Small intestine (tissue), 7 donors: ENCODE results near the gene GMDS. TPM values are rescaled to one million over a fixed set of nuclear protein-coding genes. Genes with fewer than 3 reads are reported as not detected.
A peak's percentile ranks its signal among the peaks of the same experiment; 100 is the strongest.

Experiments used
- DNase-seq, 2 donors: peaks; one replicate each; pipeline versions ENCODE4 v3.0.0 to v3.0.0-alpha.2; 2013
- FAIRE-seq: peaks from 2 replicates; lab custom pipeline; 2012; peaks lifted over from hg19 to GRCh38; lab: Jason Lieb, UNC
- H3K27ac ChIP-seq, 3 donors: one replicate each; pipeline ENCODE4 v1.5.1; 2013; ENCODE audit warnings: low read length in 2 of 3, mild to moderate bottlenecking in 2 of 3, control low read depth in 1 of 3, inconsistent platforms in 1 of 3, low read depth in 1 of 3, moderate library complexity in 1 of 3
- H3K27me3 ChIP-seq, 3 donors: one replicate each; pipeline ENCODE4 v1.6.1; 2013; ENCODE audit warnings: low read length in 3 of 3, inconsistent platforms in 1 of 3; ENCODE audit not compliant: control insufficient read depth in 3 of 3, insufficient read depth in 3 of 3
- H3K36me3 ChIP-seq, 3 donors: one replicate each; pipeline ENCODE4 v1.6.1; 2013; ENCODE audit warnings: low read length in 3 of 3, inconsistent platforms in 1 of 3, low read depth in 1 of 3, mild to moderate bottlenecking in 1 of 3, moderate library complexity in 1 of 3; ENCODE audit not compliant: control insufficient read depth in 3 of 3, insufficient read depth in 2 of 3
- H3K4me1 ChIP-seq, 3 donors: one replicate each; pipeline ENCODE4 v1.6.1; 2013; ENCODE audit warnings: low read length in 2 of 3, inconsistent platforms in 1 of 3, low read depth in 1 of 3, mild to moderate bottlenecking in 1 of 3, moderate library complexity in 1 of 3; ENCODE audit not compliant: control insufficient read depth in 3 of 3, insufficient read depth in 2 of 3
- H3K4me3 ChIP-seq, 3 donors: one replicate each; pipeline ENCODE4 v1.5.1; 2013; ENCODE audit warnings: low read length in 3 of 3, control low read depth in 1 of 3, inconsistent platforms in 1 of 3, low read depth in 1 of 3, mild to moderate bottlenecking in 1 of 3, moderate library complexity in 1 of 3
- H3K9me3 ChIP-seq, 2 donors: one replicate each; pipeline ENCODE4 v1.6.1; 2013; ENCODE audit warnings: low read depth in 1 of 2, low read length in 1 of 2; ENCODE audit not compliant: control insufficient read depth in 2 of 2, insufficient read depth in 1 of 2
- WGBS, 3 donors: extraction: QIAGEN DNeasy Blood & Tissue Kit; methylation state at CpG; one replicate each; pipeline ENCODE4 v1.1.7; 2013; 5-methylcytosine and 5-hydroxymethylcytosine counted together
- polyA plus RNA-seq, 4 donors: library from polyadenylated mRNA; stranded (reverse) in 3 of 4; unstranded in 1 of 4; fragments of 200-250 nt in 3 of 4; fragments of 120-200 nt in 1 of 4; gene quantifications; one replicate each; pipeline versions ENCODE4 v1.2.1 to v1.2.3, GENCODE V29; 2013
- donor health status: healthy with polysubstance abuse.
- donor health status: control.
- donor health status: control.
- donor health status: Bipolar disorder and iron deficiency.
- donor health status: healthy.

The GMDS gene
- polyA plus RNA-seq, 4 donors = 64.5 to 243 (median 200) TPM

DNA sequence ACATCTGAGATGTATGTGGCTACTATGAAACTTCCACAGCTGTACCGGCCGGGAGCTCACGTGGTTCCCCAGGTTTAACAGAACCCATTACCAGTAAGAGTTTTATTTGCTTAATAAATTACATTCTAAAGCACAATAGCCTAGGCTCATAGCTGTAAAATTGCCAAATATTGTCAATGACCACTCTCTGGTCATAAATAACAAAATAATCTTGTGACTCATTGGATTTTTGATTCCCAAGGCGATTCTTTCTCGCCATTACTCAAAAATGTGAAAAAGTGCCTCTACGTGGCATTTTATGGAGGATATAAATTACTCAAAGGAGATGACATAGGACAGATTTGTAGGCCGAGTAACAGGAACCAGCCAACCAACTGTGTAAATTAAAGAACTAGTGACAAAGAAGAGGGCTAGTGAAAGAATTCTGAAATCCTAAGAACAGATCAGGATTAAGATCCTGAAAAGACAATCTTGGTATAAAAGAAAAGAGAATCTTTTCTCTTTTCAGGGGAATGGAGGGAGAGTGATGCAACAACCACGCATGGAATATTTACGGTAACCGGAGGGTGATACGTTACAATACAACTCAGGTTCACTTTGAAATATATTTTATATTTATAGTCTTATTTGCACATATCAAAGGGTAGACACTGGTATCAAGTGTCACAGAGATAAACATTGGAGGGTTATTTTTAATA lies 436.0 kb downstream of the GMDS start:
- H3K27me3 ChIP-seq = no peaks in the 10 kb centered on the region
- no peak for FAIRE-seq
- H3K4me1 ChIP-seq = no peaks in the 10 kb centered on the region
- H3K9me3 ChIP-seq = no peaks in the 10 kb centered on the region
- no peak for DNase-seq
- WGBS, 3 donors = 93 to 95% (median 95%) methylated on average over 11 of the region's 11 CpGs
- no peaks in the 10 kb centered on the region for H3K36me3 ChIP-seq
- H3K27ac ChIP-seq = no peak overlapping the region
- H3K4me3 ChIP-seq = no peak overlapping the region

GRCh38 chr6:1806935-1807334 lies 438.5 kb downstream of the GMDS start:
- no peak overlapping the region for H3K4me3 ChIP-seq
- no peak for FAIRE-seq
- no peaks in the 10 kb centered on the region for H3K9me3 ChIP-seq
- DNase-seq = no peak
- no peaks in the 10 kb centered on the region for H3K36me3 ChIP-seq
- no peaks in the 10 kb centered on the region for H3K27me3 ChIP-seq
- no peak overlapping the region for H3K27ac ChIP-seq
- 95 to 98% (median 97%) methylated on average over 6 of the region's 6 CpGs for WGBS, 3 donors
- peaks cover 0 to 6% (median 2%) of the 10 kb centered on the region in 3 donors for H3K4me1 ChIP-seq

DNA sequence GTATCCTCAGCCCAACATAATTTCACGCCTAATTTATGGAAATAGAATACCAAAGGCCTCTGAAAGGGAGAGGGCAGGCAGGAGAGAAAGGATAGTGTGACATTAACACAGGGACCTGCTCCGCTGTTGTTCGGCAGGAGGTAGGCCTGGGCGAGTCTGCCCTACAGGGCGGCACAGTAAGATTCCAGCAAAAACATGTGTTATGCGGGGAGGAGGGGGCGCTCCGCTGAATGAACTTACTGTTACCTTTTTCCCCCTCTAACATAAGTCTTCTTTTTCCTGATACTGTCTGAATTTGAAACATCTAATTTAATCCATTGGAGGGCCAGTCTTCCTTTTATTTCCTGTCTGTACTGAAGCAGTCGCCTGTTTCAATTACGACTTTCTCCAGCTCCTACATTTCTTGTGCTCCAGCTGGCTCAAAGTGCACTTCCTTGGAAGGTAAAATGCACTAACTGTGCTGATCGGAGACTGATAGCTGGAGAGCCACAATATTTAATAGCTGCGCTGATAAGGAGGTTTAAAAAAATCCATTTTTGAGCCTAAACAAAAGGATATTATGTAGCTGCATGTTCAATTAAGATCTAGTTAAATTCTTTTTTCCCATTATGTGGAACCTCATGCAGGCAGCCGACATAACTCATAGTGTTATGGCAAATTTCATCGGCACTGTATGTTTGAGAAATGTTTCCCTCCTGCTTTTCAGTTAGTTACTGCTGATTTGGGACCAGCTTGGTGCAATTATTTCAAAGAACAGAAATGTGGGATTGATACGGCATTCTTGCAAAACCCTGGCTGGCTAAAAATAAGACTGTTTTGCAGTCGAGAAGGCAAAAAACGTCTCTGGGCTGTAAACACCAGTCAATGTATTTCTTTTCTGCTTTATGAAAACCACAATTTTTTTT lies 442.7 kb downstream of the GMDS start:
- peak overlapping the region in 1 of 3 donors; percentile 7 for H3K4me3 ChIP-seq
- H3K27me3 ChIP-seq = no peaks in the 10 kb centered on the region
- WGBS, 3 donors = 24 to 63% (median 35%) methylated on average over 17 of the region's 17 CpGs
- DNase-seq (peak; percentile 76 to 87), FAIRE-seq (no peak)
- H3K36me3 ChIP-seq = no peaks in the 10 kb centered on the region
- peaks cover 0 to 19% (median 9%) of the 10 kb centered on the region in 3 donors for H3K4me1 ChIP-seq
- H3K27ac ChIP-seq = peak overlapping the region; percentile 62 to 84 (median 76)
- H3K9me3 ChIP-seq = no peaks in the 10 kb centered on the region

DNA sequence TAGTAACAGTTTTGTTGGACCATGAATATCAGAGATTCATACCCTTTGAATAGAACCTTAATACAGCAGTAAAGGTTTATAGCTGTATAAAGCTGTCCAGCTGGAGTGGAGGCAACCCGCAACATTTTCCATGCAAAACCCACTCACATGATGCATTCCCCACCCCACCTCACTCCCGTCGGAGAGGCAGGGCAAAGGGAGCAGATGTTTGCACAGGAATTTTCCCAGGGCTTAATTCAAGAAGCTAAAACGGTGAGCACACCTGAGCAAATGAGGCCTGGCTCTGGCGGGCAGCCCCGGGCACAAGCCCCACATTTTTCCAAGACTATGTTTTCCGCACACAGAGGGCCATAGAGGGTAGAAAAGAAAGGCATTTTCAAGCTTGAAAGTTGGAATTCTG lies 444.0 kb downstream of the GMDS start:
- no peaks in the 10 kb centered on the region for H3K36me3 ChIP-seq
- H3K27ac ChIP-seq = no peak overlapping the region
- H3K27me3 ChIP-seq = no peaks in the 10 kb centered on the region
- peaks cover 0 to 30% (median 14%) of the 10 kb centered on the region in 3 donors for H3K4me1 ChIP-seq
- WGBS, 3 donors = 21 to 68% (median 46%) methylated on average over 7 of the region's 7 CpGs
- DNase-seq (peak; percentile 20 to 42), FAIRE-seq (no peak)
- no peaks in the 10 kb centered on the region for H3K9me3 ChIP-seq
- H3K4me3 ChIP-seq = no peak overlapping the region

GRCh38 chr6:1800845-1801244 lies 444.6 kb downstream of the GMDS start:
- 47 to 64% (median 57%) methylated on average over 4 of the region's 4 CpGs for WGBS, 3 donors
- no peak overlapping the region for H3K4me3 ChIP-seq
- no peak for FAIRE-seq
- H3K36me3 ChIP-seq = no peaks in the 10 kb centered on the region
- H3K4me1 ChIP-seq = peaks cover 0 to 30% (median 14%) of the 10 kb centered on the region in 3 donors
- DNase-seq = peak in 1 of 2 donors; percentile 6
- H3K9me3 ChIP-seq = no peaks in the 10 kb centered on the region
- no peaks in the 10 kb centered on the region for H3K27me3 ChIP-seq
- H3K27ac ChIP-seq = no peak overlapping the region

DNA sequence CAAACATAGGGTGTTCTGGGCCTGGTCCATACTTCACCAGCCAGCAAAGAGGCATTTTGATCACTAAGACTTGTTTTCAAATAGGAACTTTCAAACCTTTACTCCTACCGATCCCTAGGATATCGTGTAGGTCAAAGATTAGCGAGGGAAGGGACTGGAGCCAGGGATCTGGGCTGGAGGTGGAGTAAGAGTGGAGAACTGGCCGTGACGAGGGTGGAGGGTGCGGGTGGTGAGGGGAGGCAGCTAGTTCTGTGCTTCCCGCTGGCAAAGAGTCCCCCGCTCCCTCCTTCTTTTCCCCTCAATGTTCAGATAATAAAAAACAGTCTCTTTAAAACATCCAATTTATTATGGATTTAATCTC lies 446.5 kb downstream of the GMDS start:
- H3K27ac ChIP-seq = peak overlapping the region in 2 of 3 donors; percentile 2 to 74
- no peaks in the 10 kb centered on the region for H3K9me3 ChIP-seq
- FAIRE-seq (no peak), DNase-seq (peak in 1 of 2 donors; percentile 79)
- H3K36me3 ChIP-seq = no peaks in the 10 kb centered on the region
- H3K4me3 ChIP-seq = no peak overlapping the region
- H3K27me3 ChIP-seq = no peaks in the 10 kb centered on the region
- 37 to 77% (median 50%) methylated on average over 8 of the region's 8 CpGs for WGBS, 3 donors
- H3K4me1 ChIP-seq = peaks cover 0 to 30% (median 14%) of the 10 kb centered on the region in 3 donors

- H3K27me3 ChIP-seq = no peaks in the 10 kb centered on the region
- H3K4me3 ChIP-seq = no peak overlapping the region
- peaks cover 0 to 30% (median 14%) of the 10 kb centered on the region in 3 donors for H3K4me1 ChIP-seq
- H3K27ac ChIP-seq = peak overlapping the region in 2 of 3 donors; percentile 32 to 74
- WGBS, 3 donors = 59 to 86% (median 66%) methylated on average over 9 of the region's 9 CpGs
- no peaks in the 10 kb centered on the region for H3K36me3 ChIP-seq
- no peaks in the 10 kb centered on the region for H3K9me3 ChIP-seq
- DNase-seq (peak; percentile 12 to 17), FAIRE-seq (no peak)
These were observed 447.0 kb downstream of the GMDS start for GRCh38 chr6:1798303-1798964.

DNA sequence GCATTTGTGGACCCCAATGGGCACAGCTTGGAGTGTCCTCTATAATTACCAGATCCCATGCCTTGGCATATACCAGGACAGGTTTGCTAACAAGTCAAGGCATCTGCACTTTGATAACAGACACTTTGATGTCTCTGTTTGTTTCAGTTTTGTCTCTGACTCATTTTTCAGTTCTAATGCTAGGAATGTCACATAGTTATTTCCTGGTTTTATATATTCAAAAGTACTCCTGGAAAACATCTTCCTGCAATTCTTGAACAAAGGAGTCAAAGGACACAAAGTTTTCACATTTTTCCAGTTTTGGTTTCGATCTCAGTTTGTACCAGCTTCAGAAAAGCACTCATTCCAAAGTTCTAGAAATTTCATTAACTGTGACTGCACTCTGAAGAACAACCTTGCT lies 447.6 kb downstream of the GMDS start:
- WGBS, 3 donors = 7 to 51% (median 33%) methylated on average over 1 of the region's 1 CpG
- H3K27ac ChIP-seq = peak overlapping the region; percentile 43 to 74 (median 68)
- H3K36me3 ChIP-seq = no peaks in the 10 kb centered on the region
- H3K4me3 ChIP-seq = no peak overlapping the region
- H3K9me3 ChIP-seq = no peaks in the 10 kb centered on the region
- DNase-seq (peak; percentile 64 to 81), FAIRE-seq (no peak)
- no peaks in the 10 kb centered on the region for H3K27me3 ChIP-seq
- peaks cover 0 to 24% (median 14%) of the 10 kb centered on the region in 3 donors for H3K4me1 ChIP-seq
